HuH-7.5 (cell line): Measurements from ENCODE around the gene OR2M2.

ENCODE experiments used
- DNase-seq: peaks from one replicate; pipeline ENCODE4 v3.0.0; 2011; ENCODE audit warnings: low spot score

OR2M2 gene

GRCh38 chr1:248174521-248174920 is at the start of gene OR2M2:
Gene OR2M2, plus strand, starts transcription at chr1:248174821. Its CDS starts 5,165 bp downstream, at chr1:248179986.
- DNase-seq, result no peak

- no peak for DNase-seq
Measured at GRCh38 chr1:248127653-248128052, 47.0 kb upstream of the OR2M2 start.

- DNase-seq, result no peak
Measured at GRCh38 chr1:248136811-248137210, 37.8 kb upstream of the OR2M2 start.

GRCh38 chr1:248140846-248141245 is 33.8 kb upstream of the OR2M2 start:
- no peak for DNase-seq

GRCh38 chr1:248143311-248143710 is 31.3 kb upstream of the OR2M2 start:
- no peak for DNase-seq

- no peak for DNase-seq
Measured at GRCh38 chr1:248144513-248145198, 30.0 kb upstream of the OR2M2 start, which contains the start of gene OR2M5. Gene OR2M5, plus strand, starts transcription at chr1:248145148. Its CDS starts 0 bp downstream, at chr1:248145148.

- no peak for DNase-seq
Measured at GRCh38 chr1:248152056-248152827, 22.4 kb upstream of the OR2M2 start.

- no peak for DNase-seq
Measured at GRCh38 chr1:248155927-248156326, 18.7 kb upstream of the OR2M2 start.

GRCh38 chr1:248158758-248159157 is 15.9 kb upstream of the OR2M2 start:
- no peak for DNase-seq

- DNase-seq, result no peak
Measured at GRCh38 chr1:248164031-248164430, 10.6 kb upstream of the OR2M2 start.

GRCh38 chr1:248165186-248165585 is 9.4 kb upstream of the OR2M2 start:
- no peak for DNase-seq

- no peak for DNase-seq
Measured at GRCh38 chr1:248183996-248184395, 9.4 kb downstream of the OR2M2 start.

- DNase-seq, result no peak
Measured at GRCh38 chr1:248187363-248187762, 12.7 kb downstream of the OR2M2 start.

- DNase-seq, result no peak
Measured at GRCh38 chr1:248189026-248189425, 14.4 kb downstream of the OR2M2 start.

GRCh38 chr1:248194117-248194516 is 19.5 kb downstream of the OR2M2 start:
- no peak for DNase-seq

- DNase-seq, result no peak
Measured at GRCh38 chr1:248196965-248197364, 22.3 kb downstream of the OR2M2 start, which contains the start of gene OR2M3. Gene OR2M3, plus strand, starts transcription at chr1:248197265. Its CDS starts 5,803 bp downstream, at chr1:248203068.

- no peak for DNase-seq
Measured at GRCh38 chr1:248215880-248216279, 41.3 kb downstream of the OR2M2 start.

GRCh38 chr1:248225537-248225936 is 50.9 kb downstream of the OR2M2 start:
- no peak for DNase-seq

GRCh38 chr1:248229360-248229908 is 54.8 kb downstream of the OR2M2 start:
- no peak for DNase-seq
